Measurements from ENCODE around the gene PDILT. TPM values are rescaled to one million over a fixed set of nuclear protein-coding genes. Genes with fewer than 3 reads are reported as not detected.

PDILT gene
- total and polyA plus RNA-seq, 12 donors: not detected

- Histone ChIP-seq H3K4me3 (no peak overlapping the region), H3K36me3 (replicated peaks in 1 of 2) (no peaks in the 10 kb centered on the region), H3K27me3 (no peaks in the 10 kb centered on the region), H3K27ac (no peak overlapping the region), H3K9me3 (replicated peaks in 1 of 3) (no peaks in the 10 kb centered on the region), H3K4me1 (replicated peaks in 1 of 2) (no peaks in the 10 kb centered on the region)
- TF ChIP-seq POLR2A (IDR thresholded peaks at IDR 0.05) (no peak), CTCF (IDR thresholded peaks at IDR 0.05) (no peak)
- DNase-seq: no peak
- intact Hi-C loops (cut with DNase I): loop anchor here in 1 of 2 donors (10.0 kb wide), 1 partner anchor 405 kb away; no protein-coding TSS in a partner anchor
- WGBS, 4 donors: 78 to 87% (median 79%) methylated on average over 2 to 6 of the region's 6 CpGs
Observed at GRCh38 chr16:20309786-20310185, 94.8 kb downstream of the PDILT start.

Other genes starting within 250 kb of the PDILT start
- gene GP2, start 77.2 kb downstream of the PDILT start, total RNA-seq: 1 to 10 TPM in 3 of 9 donors, not detected in 6; 2.0 to 9.0 (median 8.8) TPM
- gene GP2, start 77.2 kb downstream of the PDILT start, polyA plus RNA-seq: 1 to 10 TPM in 1 of 3 donors, under 1 TPM in 1, not detected in 1; 0.48 to 2.8 TPM
- not detected for gene UMOD, start 52.0 kb downstream of the PDILT start, total RNA-seq
- gene UMOD, start 52.0 kb downstream of the PDILT start, polyA plus RNA-seq: not detected
- 10 to 100 TPM in 3 of 9 donors, 1 to 10 TPM in 5, under 1 TPM in 1; 0.06 to 15.8 (median 6.9) TPM for gene ACSM5, start 4.8 kb upstream of the PDILT start, total RNA-seq
- 1 to 10 TPM; 1.9 to 4.4 (median 3.5) TPM for gene ACSM5, start 4.8 kb upstream of the PDILT start, polyA plus RNA-seq
- under 1 TPM in 3 of 9 donors, not detected in 6; 0.11 to 0.29 (median 0.14) TPM for gene ACSM2A, start 46.8 kb upstream of the PDILT start, total RNA-seq
- gene ACSM2A, start 46.8 kb upstream of the PDILT start, polyA plus RNA-seq: under 1 TPM; 0.03 to 0.16 (median 0.09) TPM
- gene ACSM2B, start 171.6 kb upstream of the PDILT start, total RNA-seq: 1 to 10 TPM in 1 of 9 donors, under 1 TPM in 3, not detected in 5; 0.18 to 1.0 (median 0.39) TPM
- 1 to 10 TPM in 1 of 3 donors, under 1 TPM in 2; 0.07 to 1.0 (median 0.11) TPM for gene ACSM2B, start 171.6 kb upstream of the PDILT start, polyA plus RNA-seq

Measured in adrenal gland (tissue), 12 donors.